Upper lobe of left lung (tissue), 4 donors: ENCODE results near the gene RNF166.

Experiments used
- CTCF ChIP-seq, 6 experiments: fragments of 450-650 bp in 4 of 6; fragments of 200-600 bp in 2 of 6; sonication (generic) in 2 of 6; IDR thresholded peaks; one replicate each; pipeline ENCODE4 v1.5.1; 2016 to 2019; ENCODE audit warnings: antibody characterized with exemption in 6 of 6
- EP300 ChIP-seq, 4 donors: sonication (generic); formaldehyde crosslinking; IDR thresholded peaks; one replicate each; pipeline ENCODE4 v1.5.1; 2017; ENCODE audit warnings: antibody characterized with exemption in 4 of 4, control low read depth in 2 of 4
- POLR2A ChIP-seq, 4 donors: fragments of 450-650 bp; IDR thresholded peaks; one replicate each; pipeline ENCODE4 v1.5.1; 2016 to 2017; ENCODE audit warnings: antibody characterized with exemption in 4 of 4, mild to moderate bottlenecking in 2 of 4
- POLR2AphosphoS5 ChIP-seq, 2 donors: sonication (generic); formaldehyde crosslinking; IDR thresholded peaks; one replicate each; pipeline ENCODE4 v1.5.1; 2017; ENCODE audit warnings: antibody characterized with exemption in 2 of 2

- no peak for TF ChIP-seq CTCF (IDR thresholded peaks at IDR 0.05)
- no peak for TF ChIP-seq POLR2AphosphoS5 (IDR thresholded peaks at IDR 0.05)
- TF ChIP-seq POLR2A (IDR thresholded peaks at IDR 0.05) = no peak
- TF ChIP-seq EP300 (IDR thresholded peaks at IDR 0.05) = no peak
Observed at GRCh38 chr16:88681709-88682451, 24.3 kb downstream of the RNF166 start.
